SU-DHL-6 (cell line): ENCODE results near the gene ST6GAL2.

Experiments
- H2AFZ ChIP-seq: fragments of 200-600 bp; sonication (generic); 2 replicates; pipeline ENCODE4 v1.6.1; 2014; ENCODE audit warnings: low read depth, mild to moderate bottlenecking, moderate library complexity, mixed read lengths, antibody characterized with exemption, low read length; ENCODE audit not compliant: severe bottlenecking
- H3F3A ChIP-seq: fragments of 200-600 bp; shearing (Covaris generic); 2 replicates; pipeline ENCODE4 v1.6.0; 2016; ENCODE audit warnings: antibody characterized with exemption, mild to moderate bottlenecking; ENCODE audit not compliant: insufficient read depth
- H3K27ac ChIP-seq: fragments of 200-600 bp; sonication (generic); 2 replicates; pipeline ENCODE4 v1.5.1; 2016; ENCODE audit warnings: low read depth, mild to moderate bottlenecking, low read length, moderate library complexity, mixed read lengths
- H3K27me3 ChIP-seq: fragments of 200-600 bp; sonication (generic), shearing (Covaris generic); 2 replicates; pipeline ENCODE4 v1.6.0; 2014; ENCODE audit warnings: mild to moderate bottlenecking, low read length
- H3K36me3 ChIP-seq: fragments of 200-600 bp; sonication (generic); 2 replicates; pipeline ENCODE4 v1.6.1; 2014; ENCODE audit warnings: mild to moderate bottlenecking, low read length, mixed read lengths
- H3K4me2 ChIP-seq: fragments of 300-600, 200-600 bp; shearing (Covaris generic), sonication (generic); 2 replicates; pipeline ENCODE4 v1.6.0; 2014; ENCODE audit warnings: low read length, low read depth, mild to moderate bottlenecking; ENCODE audit not compliant: poor library complexity, severe bottlenecking
- H3K4me3 ChIP-seq: fragments of 200-600 bp; sonication (generic); 2 replicates; pipeline ENCODE4 v1.5.1; 2014; ENCODE audit warnings: antibody characterized with exemption, low read length, mild to moderate bottlenecking, mixed read lengths; ENCODE audit not compliant: insufficient read depth, poor library complexity, severe bottlenecking
- H3K79me2 ChIP-seq: fragments of 200-600 bp; sonication (generic); 2 replicates; pipeline ENCODE4 v1.6.1; 2014; ENCODE audit warnings: mild to moderate bottlenecking, low read length, moderate library complexity; ENCODE audit not compliant: insufficient read depth
- H3K9ac ChIP-seq: fragments of 200-600 bp; sonication (generic); 2 replicates; pipeline ENCODE4 v1.7.0; 2014; ENCODE audit warnings: mild to moderate bottlenecking, low read length
- H3K9me2 ChIP-seq: fragments of 200-600 bp; sonication (generic); replicated peaks from 2 replicates; pipeline ENCODE4 v1.6.1; 2014; ENCODE audit warnings: low read length; ENCODE audit not compliant: insufficient read depth
- H3K9me3 ChIP-seq: fragments of 200-600 bp; sonication (generic); 2 replicates; pipeline ENCODE4 v1.6.1; 2014; ENCODE audit warnings: low read length, mixed read lengths; ENCODE audit not compliant: insufficient read depth
- H4K20me1 ChIP-seq: fragments of 200-600 bp; sonication (generic); 2 replicates; pipeline ENCODE4 v1.6.1; 2014; ENCODE audit warnings: low read depth, mild to moderate bottlenecking, antibody characterized with exemption, low read length, moderate library complexity, mixed read lengths
- CTCF ChIP-seq: fragments of 200-600 bp; sonication (generic); IDR thresholded peaks from one replicate; pipeline ENCODE4 v1.5.1; 2017; ENCODE audit warnings: antibody characterized with exemption, mild to moderate bottlenecking, low read length, moderate library complexity; ENCODE audit not compliant: insufficient read depth, poor library complexity, severe bottlenecking
- EZH2phosphoT487 ChIP-seq: fragments of 200-600 bp; sonication (generic), shearing (Covaris generic); conservative IDR thresholded peaks from 2 replicates; pipeline ENCODE4 v1.6.1; 2018; ENCODE audit warnings: mild to moderate bottlenecking, antibody characterized with exemption, low read length, moderate library complexity, mixed read lengths

ST6GAL2 gene

GRCh38 chr2:106864051-106864450 lies 21.9 kb downstream of the ST6GAL2 start:
- H2AFZ ChIP-seq, result no peak overlapping the region
- no peaks in the 10 kb centered on the region for H3K27me3 ChIP-seq
- H3K9me2 ChIP-seq, result no peaks in the 10 kb centered on the region
- H3K36me3 ChIP-seq, result no peaks in the 10 kb centered on the region
- H3K9me3 ChIP-seq, result no peaks in the 10 kb centered on the region
- TF ChIP-seq CTCF (no peak), EZH2phosphoT487 (no peak)
- no peak overlapping the region for H3K27ac ChIP-seq
- no peaks in the 10 kb centered on the region for H3K79me2 ChIP-seq
- H3K9ac ChIP-seq, result no peak overlapping the region
- no peaks in the 10 kb centered on the region for H4K20me1 ChIP-seq
- no peaks in the 10 kb centered on the region for H3F3A ChIP-seq
- no peak overlapping the region for H3K4me2 ChIP-seq
- H3K4me3 ChIP-seq, result no peak overlapping the region

- Histone ChIP-seq H3K4me3 (no peak overlapping the region), H3K9me3 (no peaks in the 10 kb centered on the region), H3F3A (no peaks in the 10 kb centered on the region), H3K79me2 (no peaks in the 10 kb centered on the region), H3K27me3 (no peaks in the 10 kb centered on the region), H3K4me2 (no peak overlapping the region), H3K36me3 (no peaks in the 10 kb centered on the region), H3K27ac (no peak overlapping the region), H2AFZ (no peak overlapping the region), H4K20me1 (no peaks in the 10 kb centered on the region), H3K9ac (no peak overlapping the region), H3K9me2 (no peaks in the 10 kb centered on the region)
- TF ChIP-seq CTCF (no peak), EZH2phosphoT487 (no peak)
Measured at GRCh38 chr2:106863387-106863786, 22.6 kb downstream of the ST6GAL2 start.

- TF ChIP-seq EZH2phosphoT487 (no peak), CTCF (no peak)
- H3K9me3 ChIP-seq, result no peaks in the 10 kb centered on the region
Measured at GRCh38 chr2:106859498-106859897, 26.5 kb downstream of the ST6GAL2 start.

More at GRCh38 chr2:106859498-106859897, 26.5 kb downstream of the ST6GAL2 start:
- Histone ChIP-seq H3K27me3 (no peaks in the 10 kb centered on the region), H3K27ac (no peak overlapping the region), H3K4me2 (no peak overlapping the region), H3K36me3 (no peaks in the 10 kb centered on the region), H3K9me2 (no peaks in the 10 kb centered on the region), H3K4me3 (no peak overlapping the region), H4K20me1 (no peaks in the 10 kb centered on the region), H3K79me2 (no peaks in the 10 kb centered on the region), H3K9ac (no peak overlapping the region), H2AFZ (no peak overlapping the region), H3F3A (no peaks in the 10 kb centered on the region)
